ENCODE data around the gene L3MBTL1.
"Not testable (repeated sequence)": the region's sequence is repeated elsewhere in the genome, so short reads cannot be mapped to it uniquely, and the experiment has no call there.

L3MBTL1 gene

DNA sequence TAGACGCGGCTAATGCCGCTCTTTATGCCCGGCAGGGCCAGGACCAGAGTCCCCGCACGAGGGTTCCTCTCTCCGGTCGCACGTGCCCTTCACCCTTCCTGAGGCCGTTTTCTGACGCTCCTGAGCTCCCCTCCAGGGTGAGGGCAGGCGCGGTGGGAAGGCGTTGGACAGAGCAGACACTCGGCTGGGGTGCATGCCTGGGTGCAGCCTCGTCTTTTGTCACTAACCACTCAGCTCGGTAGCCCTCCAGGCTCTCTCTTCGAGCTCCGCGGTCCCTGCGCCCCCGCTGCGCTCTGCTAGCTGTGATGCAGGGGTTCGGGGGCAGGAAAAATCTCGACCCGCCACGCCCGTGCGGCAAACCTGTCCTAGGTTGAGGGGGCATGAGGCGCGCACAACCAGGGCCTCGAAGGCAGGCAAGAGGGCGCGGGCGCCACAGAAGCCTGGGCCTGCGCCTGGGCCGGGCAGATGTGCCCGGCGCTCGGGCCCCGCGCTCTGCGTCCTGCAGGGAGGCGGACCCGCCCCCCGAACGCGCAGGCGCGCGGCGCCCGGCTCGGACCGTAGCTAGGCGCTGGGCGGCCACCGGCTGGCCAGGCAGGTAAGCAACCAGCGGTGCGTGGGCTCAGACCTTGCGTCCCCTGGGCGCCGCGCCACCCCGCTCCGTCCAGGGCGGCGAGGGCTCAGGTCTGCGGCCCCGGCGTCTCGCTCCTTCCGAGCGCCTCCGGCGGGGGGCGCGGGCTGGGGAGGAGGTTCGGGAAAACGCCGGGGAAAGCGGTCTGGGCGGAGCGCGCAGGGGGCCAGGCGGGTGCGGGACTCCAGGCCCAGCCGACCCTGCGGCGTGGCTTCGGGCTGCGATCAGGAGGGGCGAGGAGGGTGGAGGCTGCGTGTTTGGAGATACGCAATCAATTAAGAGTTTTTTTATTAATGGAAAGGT, at the start of gene L3MBTL1:
Gene L3MBTL1, plus strand, starts transcription at position 548 of the 931 bp plus-strand sequence. CDS start 5,807 bp downstream, outside the sequence.
- DNase-seq (ENCODE audit: low read depth in 3 of 3), result no peak

- no peak for DNase-seq (ENCODE audit: low read depth in 3 of 3)
Observed at GRCh38 chr20:43458422-43458924, 49.0 kb upstream of the L3MBTL1 start.

GRCh38 chr20:43459022-43459942, 48.2 kb upstream of the L3MBTL1 start:
- DNase-seq (ENCODE audit: low read depth in 3 of 3), result no peak

- no peak for DNase-seq (ENCODE audit: low read depth in 3 of 3)
Observed at GRCh38 chr20:43460172-43460829, 47.2 kb upstream of the L3MBTL1 start.

DNA sequence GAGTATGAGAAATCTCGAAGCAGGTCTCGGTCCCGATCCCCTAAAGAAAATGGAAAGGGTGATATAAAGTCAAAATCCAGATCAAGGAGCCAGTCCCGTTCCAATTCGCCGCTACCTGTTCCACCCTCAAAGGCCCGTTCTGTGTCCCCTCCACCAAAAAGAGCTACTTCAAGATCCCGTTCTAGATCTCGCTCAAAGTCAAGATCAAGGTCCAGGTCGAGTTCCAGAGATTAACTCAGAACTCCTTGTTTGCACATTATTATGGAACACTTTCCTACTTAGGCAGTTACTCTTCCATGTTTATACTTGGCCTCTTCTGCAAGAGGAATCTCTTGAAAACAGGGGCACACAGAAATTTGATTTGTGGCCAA, 46.7 kb upstream of the L3MBTL1 start:
- no peak for DNase-seq (ENCODE audit: low read depth in 3 of 3)

GRCh38 chr20:43461894-43462659, 45.4 kb upstream of the L3MBTL1 start:
- no peak for DNase-seq (ENCODE audit: low read depth in 3 of 3)

DNA sequence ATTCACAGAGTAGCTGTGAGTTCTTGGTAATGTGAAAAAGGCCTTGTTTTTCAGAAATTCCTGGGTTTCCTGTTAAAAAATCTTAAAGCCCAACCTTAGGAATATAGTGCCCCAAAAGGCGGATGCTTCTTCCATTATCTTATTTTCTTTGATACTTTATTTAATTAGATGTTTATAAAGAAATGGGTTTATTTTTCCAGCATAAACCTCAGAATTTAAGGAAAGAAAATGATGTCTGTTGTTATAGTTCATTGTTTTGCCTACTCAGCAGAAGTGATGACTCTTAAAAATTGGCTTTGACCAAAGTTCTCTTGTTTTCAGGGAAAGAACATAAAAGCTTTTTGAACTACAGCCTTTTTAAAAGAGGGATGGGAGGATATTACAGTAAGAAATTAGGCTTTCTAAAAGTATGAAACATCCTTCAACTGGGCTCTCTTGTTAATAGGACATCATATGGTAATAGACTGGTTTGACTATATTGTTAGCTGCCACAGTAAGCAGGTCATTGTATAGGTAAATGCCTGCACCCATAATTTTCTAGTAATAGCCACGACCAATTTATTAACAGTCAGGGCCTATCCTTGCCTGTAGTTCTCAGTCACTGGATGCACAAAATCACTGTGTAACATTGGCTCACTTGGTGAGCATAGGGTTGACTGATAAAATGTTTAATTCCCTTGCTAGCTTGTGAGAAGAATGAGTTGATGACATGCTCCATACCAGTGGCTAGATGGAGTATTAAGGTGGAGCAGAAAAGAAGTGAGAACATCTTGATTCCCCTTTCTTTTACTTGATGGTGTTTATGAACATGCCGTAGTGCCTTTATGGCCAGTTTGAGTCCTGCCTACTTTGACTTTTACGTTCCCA, 44.6 kb upstream of the L3MBTL1 start:
- no peak for DNase-seq (ENCODE audit: low read depth in 3 of 3)

- DNase-seq (ENCODE audit: low read depth in 3 of 3), result no peak
Observed at GRCh38 chr20:43463527-43464218, 43.8 kb upstream of the L3MBTL1 start.

DNA sequence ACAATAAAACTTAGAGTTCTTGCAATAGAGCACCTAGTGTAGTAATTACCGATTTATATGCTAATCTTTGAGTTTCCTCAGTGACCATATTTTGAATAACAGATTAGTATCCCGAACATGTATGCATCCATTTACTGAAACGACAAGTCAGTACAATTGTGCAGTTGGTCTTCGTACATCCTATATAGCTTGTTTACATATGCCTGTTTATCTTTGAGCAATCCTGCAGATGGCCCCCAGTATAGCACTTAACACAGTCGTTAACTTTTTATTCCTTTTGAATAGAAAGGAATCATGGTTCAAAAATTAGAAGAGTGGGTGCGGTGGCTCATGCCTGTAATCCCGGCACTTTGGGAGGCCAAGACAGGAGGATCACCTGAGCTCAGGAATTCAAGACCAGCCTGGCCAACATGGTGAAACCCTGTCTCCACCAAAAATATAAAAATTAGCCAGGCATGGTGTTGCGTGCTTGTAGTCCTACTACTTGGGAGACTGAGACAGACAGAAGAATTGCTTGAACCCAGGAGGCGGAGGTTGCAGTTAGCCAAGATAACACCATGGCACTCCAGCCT, 43.2 kb upstream of the L3MBTL1 start:
- no peak for DNase-seq (ENCODE audit: low read depth in 3 of 3)

DNA sequence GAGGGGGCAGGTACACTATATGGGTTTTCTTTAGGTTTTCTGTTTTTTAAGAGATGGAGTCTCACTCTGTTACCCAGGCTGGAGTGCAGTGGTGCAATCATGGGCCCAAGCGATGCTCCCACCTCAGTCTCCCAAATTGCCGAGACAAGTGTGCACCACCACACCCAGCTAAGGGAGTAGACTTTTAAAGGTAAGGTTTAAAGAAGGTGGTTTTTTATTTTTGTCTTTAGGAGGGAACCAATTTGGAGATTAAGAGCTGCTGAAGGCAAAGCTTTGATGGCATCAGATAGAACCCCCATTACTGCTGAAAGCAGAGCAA, 41.9 kb upstream of the L3MBTL1 start:
- DNase-seq (ENCODE audit: low read depth in 3 of 3), result no peak

DNA sequence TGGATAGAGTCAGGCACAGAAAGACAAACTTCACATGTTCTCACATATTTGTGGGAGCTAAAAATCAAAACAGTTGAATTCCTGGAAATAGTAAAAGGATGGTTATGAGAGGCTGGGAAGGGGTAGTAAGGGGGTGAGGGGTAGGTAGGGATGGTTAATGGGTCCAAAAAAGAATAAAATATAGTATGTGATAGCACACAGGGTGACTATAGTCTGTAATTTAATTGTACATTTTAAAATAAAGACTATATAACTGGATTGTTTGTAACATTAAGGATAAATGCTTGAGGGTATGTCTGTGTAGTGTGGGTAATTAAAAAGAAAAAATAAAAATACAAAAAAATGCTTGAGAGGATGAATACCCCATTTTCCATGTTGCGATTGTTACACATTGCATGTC, 39.9 kb upstream of the L3MBTL1 start:
- no peak for DNase-seq (ENCODE audit: low read depth in 3 of 3)

GRCh38 chr20:43472671-43473380, 34.7 kb upstream of the L3MBTL1 start:
- DNase-seq (ENCODE audit: low read depth in 3 of 3), result no peak

- DNase-seq (ENCODE audit: low read depth in 3 of 3), result no peak
Observed at GRCh38 chr20:43473381-43473704, 34.2 kb upstream of the L3MBTL1 start.

- DNase-seq (ENCODE audit: low read depth in 3 of 3), result no peak
Observed at GRCh38 chr20:43477193-43477592, 30.3 kb upstream of the L3MBTL1 start.

DNA sequence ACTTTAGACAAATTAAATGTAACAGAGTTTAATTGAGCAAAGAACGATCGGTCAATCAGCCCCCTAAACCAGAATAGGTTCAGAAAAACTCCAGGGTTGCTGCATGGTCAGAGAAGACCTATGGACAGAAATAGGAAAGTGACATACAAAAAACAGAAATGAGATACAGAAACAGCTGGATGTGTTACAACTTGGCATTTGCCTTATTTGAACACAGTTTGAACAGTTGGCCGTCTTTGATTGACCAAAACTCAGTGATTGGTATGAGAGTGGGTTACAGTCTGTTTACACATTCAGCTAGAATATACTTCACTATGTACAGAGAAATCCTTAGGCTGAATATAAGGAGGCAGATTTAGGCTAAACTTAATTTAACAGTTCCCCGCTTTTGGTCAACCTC, 29.9 kb upstream of the L3MBTL1 start:
- no peak for DNase-seq (ENCODE audit: low read depth in 3 of 3)

- DNase-seq (ENCODE audit: low read depth in 3 of 3), result no peak
Observed at GRCh38 chr20:43490038-43490437, 17.5 kb upstream of the L3MBTL1 start.

GRCh38 chr20:43492101-43492500, 15.4 kb upstream of the L3MBTL1 start:
- no peak for DNase-seq (ENCODE audit: low read depth in 3 of 3)

DNA sequence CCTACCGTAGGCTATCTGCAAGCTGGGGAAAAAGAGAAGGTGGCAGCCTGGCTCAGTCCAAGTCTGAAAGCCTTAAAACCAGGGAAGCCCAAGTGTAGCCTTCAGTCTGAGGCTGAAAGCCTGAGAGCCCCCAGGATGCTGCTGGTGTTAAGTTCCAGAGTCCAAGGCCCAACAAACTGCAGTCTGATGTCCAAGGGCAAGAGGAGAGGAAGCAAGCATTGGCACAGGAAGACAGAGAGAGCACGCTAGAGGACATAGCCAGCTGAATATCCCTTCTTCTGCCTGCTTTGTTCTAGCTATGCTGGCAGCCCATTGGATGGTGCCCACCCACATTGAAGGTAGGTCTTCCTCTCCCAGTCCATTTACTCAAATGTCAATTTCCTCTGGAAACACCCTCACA, 12.1 kb upstream of the L3MBTL1 start:
- DNase-seq (ENCODE audit: low read depth in 3 of 3), result no peak

GRCh38 chr20:43502021-43502420, 5.5 kb upstream of the L3MBTL1 start:
- DNase-seq (ENCODE audit: low read depth in 3 of 3), result not testable (repeated sequence)

Data from stimulated activated CD4-positive, alpha-beta T cell treated with anti-CD3 and anti-CD28 coated beads, TNF-alpha, amount 100 ng/mL, for 48 hours (primary cell).